ENCODE results near the gene HHAT.

The HHAT gene

GRCh38 chr1:210500831-210501230 is 172.1 kb downstream of the HHAT start:
- no peaks in the 10 kb centered on the region for H3K9me2 ChIP-seq (replicated peaks; ENCODE audit: insufficient read depth, low read length)
- no peak overlapping the region for H3K4me3 ChIP-seq (ENCODE audit: low read length)
- TF ChIP-seq EZH2 (optimal IDR thresholded peaks at IDR 0.05; ENCODE audit: low read depth, low read length) (no peak), EZH2phosphoT487 (IDR thresholded peaks at IDR 0.05; ENCODE audit: low read length) (no peak)
- TF ChIP-seq, protein P1, sequence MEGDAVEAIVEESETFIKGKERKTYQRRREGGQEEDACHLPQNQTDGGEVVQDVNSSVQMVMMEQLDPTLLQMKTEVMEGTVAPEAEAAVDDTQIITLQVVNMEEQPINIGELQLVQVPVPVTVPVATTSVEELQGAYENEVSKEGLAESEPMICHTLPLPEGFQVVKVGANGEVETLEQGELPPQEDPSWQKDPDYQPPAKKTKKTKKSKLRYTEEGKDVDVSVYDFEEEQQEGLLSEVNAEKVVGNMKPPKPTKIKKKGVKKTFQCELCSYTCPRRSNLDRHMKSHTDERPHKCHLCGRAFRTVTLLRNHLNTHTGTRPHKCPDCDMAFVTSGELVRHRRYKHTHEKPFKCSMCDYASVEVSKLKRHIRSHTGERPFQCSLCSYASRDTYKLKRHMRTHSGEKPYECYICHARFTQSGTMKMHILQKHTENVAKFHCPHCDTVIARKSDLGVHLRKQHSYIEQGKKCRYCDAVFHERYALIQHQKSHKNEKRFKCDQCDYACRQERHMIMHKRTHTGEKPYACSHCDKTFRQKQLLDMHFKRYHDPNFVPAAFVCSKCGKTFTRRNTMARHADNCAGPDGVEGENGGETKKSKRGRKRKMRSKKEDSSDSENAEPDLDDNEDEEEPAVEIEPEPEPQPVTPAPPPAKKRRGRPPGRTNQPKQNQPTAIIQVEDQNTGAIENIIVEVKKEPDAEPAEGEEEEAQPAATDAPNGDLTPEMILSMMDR (IDR thresholded peaks at IDR 0.05; ENCODE audit: low read length) = no peak
- no peaks in the 10 kb centered on the region for H4K20me1 ChIP-seq (ENCODE audit: insufficient read depth, low read length)
- no peaks in the 10 kb centered on the region for H3K4me1 ChIP-seq (ENCODE audit: low read length)
- H3K4me2 ChIP-seq (ENCODE audit: low read depth, low read length) = no peak overlapping the region
- H3K79me2 ChIP-seq (ENCODE audit: low read length) = no peaks in the 10 kb centered on the region
- no peak overlapping the region for H3K9ac ChIP-seq (ENCODE audit: low read length)
- H3K36me3 ChIP-seq (replicated peaks; ENCODE audit: insufficient read depth, low read length) = no peaks in the 10 kb centered on the region
- no peaks in the 10 kb centered on the region for H3F3A ChIP-seq (ENCODE audit: insufficient read depth, low read length)
- no peaks in the 10 kb centered on the region for H3K27me3 ChIP-seq (replicated peaks; ENCODE audit: insufficient read depth, low read length)
- H3K27ac ChIP-seq (ENCODE audit: low read length) = no peak overlapping the region
- H3K9me3 ChIP-seq (replicated peaks; ENCODE audit: insufficient read depth, low read length) = no peaks in the 10 kb centered on the region
- no peak overlapping the region for H2AFZ ChIP-seq (ENCODE audit: low read length)
- DNase-seq = no peak

- H3K9me3 ChIP-seq (replicated peaks; ENCODE audit: insufficient read depth, low read length) = no peaks in the 10 kb centered on the region
- no peaks in the 10 kb centered on the region for H3F3A ChIP-seq (ENCODE audit: insufficient read depth, low read length)
- H3K4me1 ChIP-seq (ENCODE audit: low read length) = no peaks in the 10 kb centered on the region
- H3K79me2 ChIP-seq (ENCODE audit: low read length) = no peaks in the 10 kb centered on the region
- no peaks in the 10 kb centered on the region for H3K9me2 ChIP-seq (replicated peaks; ENCODE audit: insufficient read depth, low read length)
- no peak overlapping the region for H3K4me2 ChIP-seq (ENCODE audit: low read depth, low read length)
- TF ChIP-seq, protein P1 (IDR thresholded peaks at IDR 0.05; ENCODE audit: low read length) = no peak
- no peak overlapping the region for H2AFZ ChIP-seq (ENCODE audit: low read length)
- H4K20me1 ChIP-seq (ENCODE audit: insufficient read depth, low read length) = no peaks in the 10 kb centered on the region
- no peaks in the 10 kb centered on the region for H3K27me3 ChIP-seq (replicated peaks; ENCODE audit: insufficient read depth, low read length)
- H3K4me3 ChIP-seq (ENCODE audit: low read length) = no peak overlapping the region
- H3K36me3 ChIP-seq (replicated peaks; ENCODE audit: insufficient read depth, low read length) = no peaks in the 10 kb centered on the region
- no peak overlapping the region for H3K9ac ChIP-seq (ENCODE audit: low read length)
- H3K27ac ChIP-seq (ENCODE audit: low read length) = no peak overlapping the region
- no peak for DNase-seq
These were observed 175.6 kb downstream of the HHAT start for GRCh38 chr1:210504286-210504685.

GRCh38 chr1:210505601-210506496 is 177.1 kb downstream of the HHAT start:
- no peaks in the 10 kb centered on the region for H3K9me3 ChIP-seq (replicated peaks; ENCODE audit: insufficient read depth, low read length)
- no peaks in the 10 kb centered on the region for H3K79me2 ChIP-seq (ENCODE audit: low read length)
- H3K27ac ChIP-seq (ENCODE audit: low read length) = no peak overlapping the region
- no peak overlapping the region for H3K4me3 ChIP-seq (ENCODE audit: low read length)
- DNase-seq = no peak
- no peaks in the 10 kb centered on the region for H3K4me1 ChIP-seq (ENCODE audit: low read length)
- no peak overlapping the region for H3K4me2 ChIP-seq (ENCODE audit: low read depth, low read length)
- H3K27me3 ChIP-seq (replicated peaks; ENCODE audit: insufficient read depth, low read length) = no peaks in the 10 kb centered on the region
- H3F3A ChIP-seq (ENCODE audit: insufficient read depth, low read length) = no peaks in the 10 kb centered on the region
- no peaks in the 10 kb centered on the region for H3K36me3 ChIP-seq (replicated peaks; ENCODE audit: insufficient read depth, low read length)
- TF ChIP-seq EZH2 (optimal IDR thresholded peaks at IDR 0.05; ENCODE audit: low read depth, low read length) (no peak), EZH2phosphoT487 (IDR thresholded peaks at IDR 0.05; ENCODE audit: low read length) (no peak)
- TF ChIP-seq, protein P1 (IDR thresholded peaks at IDR 0.05; ENCODE audit: low read length) = no peak
- H3K9ac ChIP-seq (ENCODE audit: low read length) = no peak overlapping the region
- no peaks in the 10 kb centered on the region for H3K9me2 ChIP-seq (replicated peaks; ENCODE audit: insufficient read depth, low read length)
- no peak overlapping the region for H2AFZ ChIP-seq (ENCODE audit: low read length)
- H4K20me1 ChIP-seq (ENCODE audit: insufficient read depth, low read length) = no peaks in the 10 kb centered on the region

Data from MM.1S (cell line).